HepG2 (cell line): ENCODE measurements around the gene ZNF616. TPM values are rescaled to one million over a fixed set of nuclear protein-coding genes. Genes with fewer than 3 reads are reported as not detected.
A peak's percentile ranks its signal among the peaks of the same experiment; 100 is the strongest.

Source experiments
- BHLHE40 ChIP-seq: IDR thresholded peaks from 2 replicates; pipeline ENCODE4 v1.6.1; 2011; ENCODE audit warnings: low read length, improper control_type of control experiment
- DMAP1 ChIP-seq: IDR thresholded peaks from 2 replicates; pipeline ENCODE4 v1.6.1; 2016
- EEA1 ChIP-seq: sonication (generic); formaldehyde crosslinking; IDR thresholded peaks from 2 replicates; pipeline ENCODE4 v1.5.1; 2020; ENCODE audit warnings: mild to moderate bottlenecking, missing genetic modification reagents, borderline replicate concordance
- KLF6 ChIP-seq: IDR thresholded peaks from 2 replicates; pipeline ENCODE4 v1.8.0; 2016; ENCODE audit warnings: missing biosample characterization, missing genetic modification reagents
- NFRKB ChIP-seq: fragments of 450-650 bp; IDR thresholded peaks from 2 replicates; pipeline ENCODE4 v1.6.1; 2017
- PCBP2 ChIP-seq: fragments of 200-400 bp; formaldehyde crosslinking; optimal IDR thresholded peaks from 2 replicates; pipeline ENCODE3; 2018; ENCODE audit warnings: low read length, low read depth; ENCODE audit not compliant: poor library complexity, severe bottlenecking
- PTBP1 ChIP-seq: fragments of 200-400 bp; formaldehyde crosslinking; IDR thresholded peaks from 2 replicates; pipeline ENCODE4 v1.6.1; 2018; ENCODE audit warnings: low read length, low read depth; ENCODE audit not compliant: poor library complexity, severe bottlenecking
- RNF2 ChIP-seq: fragments of 450-650 bp; conservative IDR thresholded peaks from 2 replicates; pipeline ENCODE4 v1.6.1; 2016; ENCODE audit warnings: low read depth
- SPEN ChIP-seq: sonication (generic); formaldehyde crosslinking; IDR thresholded peaks from 2 replicates; pipeline ENCODE4 v1.5.1; 2020; ENCODE audit warnings: low read depth, mild to moderate bottlenecking, missing genetic modification reagents
- WIZ ChIP-seq: sonication (generic); formaldehyde crosslinking; IDR thresholded peaks from 2 replicates; pipeline ENCODE4 v1.5.1; 2020; ENCODE audit warnings: mild to moderate bottlenecking, missing genetic modification reagents
- ZNF891 ChIP-seq: sonication (generic); formaldehyde crosslinking; IDR thresholded peaks from 2 replicates; pipeline ENCODE4 v1.5.0; 2020; ENCODE audit warnings: mild to moderate bottlenecking, missing genetic modification reagents
- polyA plus RNA-seq, 8 experiments: library from polyadenylated mRNA; depleted of rRNA in 3 of 8; stranded (reverse) in 7 of 8; unstranded in 1 of 8; fragments of >200 nt; fragmentation: Illumina TruSeq in 4 of 8; extraction: Trizol in 4 of 8; gene quantifications; 2 replicates each; pipeline versions ENCODE4 v1.2.1 to v1.2.3, GENCODE V29; 2011 to 2016; ENCODE audit warnings: low read depth in 4 of 8, missing spikeins in 1 of 8, mixed read lengths in 1 of 8; ENCODE audit not compliant: insufficient read depth in 1 of 8
- total RNA-seq, 5 experiments: library from RNA; depleted of rRNA; stranded (reverse); fragments of >200 nt; fragmentation: Illumina TruSeq; extraction: Trizol; gene quantifications; 2 replicates each; pipeline ENCODE4 v1.2.3, GENCODE V29; 2016; ENCODE audit warnings: low read depth in 1 of 5
- TF ChIP-seq, protein P1 (sequence below): IDR thresholded peaks from 2 replicates; pipeline ENCODE4 v1.6.1; 2016; ENCODE audit warnings: low read depth, control low read depth
- TF ChIP-seq, protein P2 (sequence below): sonication (generic); formaldehyde crosslinking; IDR thresholded peaks from 2 replicates; pipeline ENCODE4 v1.8.1; 2022; ENCODE audit warnings: low read depth, mild to moderate bottlenecking, missing genetic modification reagents
- TF ChIP-seq, protein P3 (sequence below): sonication (generic); formaldehyde crosslinking; IDR thresholded peaks from 2 replicates; pipeline ENCODE4 v1.9.0; 2022; ENCODE audit warnings: low read depth, missing genetic modification reagents
- TF ChIP-seq, protein P4 (sequence below): sonication (generic); formaldehyde crosslinking; IDR thresholded peaks from 2 replicates; pipeline ENCODE4 v1.4.0; 2020; ENCODE audit warnings: missing genetic modification reagents, mild to moderate bottlenecking, borderline replicate concordance
- TF ChIP-seq, protein P5 (sequence below): IDR thresholded peaks from 2 replicates; pipeline ENCODE4 v1.6.1; 2016; ENCODE audit warnings: missing compliant biosample characterization, missing genetic modification reagents, borderline replicate concordance
- TF ChIP-seq, protein P6 (sequence below), 2 experiments: fragments of 450-650 bp in 1 of 2; sonication (generic) in 1 of 2; formaldehyde crosslinking; IDR thresholded peaks; 2 replicates each; pipeline versions ENCODE4 v1.5.0 to v1.8.0; 2020 to 2022; ENCODE audit warnings: mild to moderate bottlenecking in 1 of 2, missing genetic modification reagents in 1 of 2
- TF ChIP-seq, protein P7 (sequence below): IDR thresholded peaks from 2 replicates; pipeline ENCODE4 v1.6.1; 2018; ENCODE audit warnings: missing genetic modification reagents, mild to moderate bottlenecking, missing compliant biosample characterization

The ZNF616 gene
- total and polyA plus RNA-seq, 2 of the 13 experiments (the other 11 are each of a cell fraction or from before 2014, with no cell fraction given) = 2.2 to 10.4 TPM

DNA sequence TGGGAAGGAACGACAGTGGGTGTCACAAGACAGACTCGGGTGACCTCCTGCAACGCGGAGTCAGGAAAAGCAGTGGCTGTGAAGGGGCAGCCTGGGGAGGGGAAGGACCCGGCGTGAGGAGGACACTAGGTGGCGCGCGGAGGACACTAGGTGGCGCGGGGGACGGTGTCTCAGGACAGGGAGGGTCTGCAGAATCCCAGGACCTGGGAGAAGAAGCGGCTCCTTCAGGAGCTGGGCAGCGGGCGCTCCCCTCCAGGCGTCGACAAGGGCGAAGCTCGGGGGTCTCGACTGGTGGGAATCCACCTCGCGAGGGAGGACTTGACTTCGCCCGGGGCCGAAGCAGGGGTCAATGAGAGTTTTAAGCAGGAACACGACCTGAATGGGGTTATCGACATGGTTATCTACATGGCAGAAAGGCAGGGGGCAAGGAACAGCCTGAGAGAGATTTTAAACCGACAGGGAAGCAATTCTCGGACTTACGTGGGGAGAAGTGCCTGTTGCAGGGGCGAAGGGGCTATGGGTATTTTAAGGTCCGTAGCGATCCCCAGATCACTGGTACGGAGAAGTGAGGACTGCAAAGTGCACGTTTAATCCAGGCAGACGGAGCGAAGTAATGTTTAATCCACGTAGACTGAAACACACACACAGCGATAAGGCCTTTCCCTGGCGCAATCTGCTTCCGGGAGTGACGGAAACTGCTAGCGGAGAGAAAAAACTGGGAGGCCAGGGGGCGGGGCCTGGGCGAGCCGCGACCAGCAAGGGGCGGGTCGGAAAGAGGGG, at the start of gene ZNF616 (continued):
- TF ChIP-seq, protein P1, sequence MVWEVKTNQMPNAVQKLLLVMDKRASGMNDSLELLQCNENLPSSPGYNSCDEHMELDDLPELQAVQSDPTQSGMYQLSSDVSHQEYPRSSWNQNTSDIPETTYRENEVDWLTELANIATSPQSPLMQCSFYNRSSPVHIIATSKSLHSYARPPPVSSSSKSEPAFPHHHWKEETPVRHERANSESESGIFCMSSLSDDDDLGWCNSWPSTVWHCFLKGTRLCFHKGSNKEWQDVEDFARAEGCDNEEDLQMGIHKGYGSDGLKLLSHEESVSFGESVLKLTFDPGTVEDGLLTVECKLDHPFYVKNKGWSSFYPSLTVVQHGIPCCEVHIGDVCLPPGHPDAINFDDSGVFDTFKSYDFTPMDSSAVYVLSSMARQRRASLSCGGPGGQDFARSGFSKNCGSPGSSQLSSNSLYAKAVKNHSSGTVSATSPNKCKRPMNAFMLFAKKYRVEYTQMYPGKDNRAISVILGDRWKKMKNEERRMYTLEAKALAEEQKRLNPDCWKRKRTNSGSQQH (CRISPR knock-in tag) = peak; percentile 25; the same call in 1 of the 2 replicates
- no peak for TF ChIP-seq KLF6 (CRISPR knock-in tag)
- TF ChIP-seq, protein P2, sequence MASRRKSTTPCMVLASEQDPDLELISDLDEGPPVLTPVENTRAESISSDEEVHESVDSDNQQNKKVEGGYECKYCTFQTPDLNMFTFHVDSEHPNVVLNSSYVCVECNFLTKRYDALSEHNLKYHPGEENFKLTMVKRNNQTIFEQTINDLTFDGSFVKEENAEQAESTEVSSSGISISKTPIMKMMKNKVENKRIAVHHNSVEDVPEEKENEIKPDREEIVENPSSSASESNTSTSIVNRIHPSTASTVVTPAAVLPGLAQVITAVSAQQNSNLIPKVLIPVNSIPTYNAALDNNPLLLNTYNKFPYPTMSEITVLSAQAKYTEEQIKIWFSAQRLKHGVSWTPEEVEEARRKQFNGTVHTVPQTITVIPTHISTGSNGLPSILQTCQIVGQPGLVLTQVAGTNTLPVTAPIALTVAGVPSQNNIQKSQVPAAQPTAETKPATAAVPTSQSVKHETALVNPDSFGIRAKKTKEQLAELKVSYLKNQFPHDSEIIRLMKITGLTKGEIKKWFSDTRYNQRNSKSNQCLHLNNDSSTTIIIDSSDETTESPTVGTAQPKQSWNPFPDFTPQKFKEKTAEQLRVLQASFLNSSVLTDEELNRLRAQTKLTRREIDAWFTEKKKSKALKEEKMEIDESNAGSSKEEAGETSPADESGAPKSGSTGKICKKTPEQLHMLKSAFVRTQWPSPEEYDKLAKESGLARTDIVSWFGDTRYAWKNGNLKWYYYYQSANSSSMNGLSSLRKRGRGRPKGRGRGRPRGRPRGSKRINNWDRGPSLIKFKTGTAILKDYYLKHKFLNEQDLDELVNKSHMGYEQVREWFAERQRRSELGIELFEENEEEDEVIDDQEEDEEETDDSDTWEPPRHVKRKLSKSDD (CRISPR knock-in tag) = 0 out of 2 replicates have a peak, but pooled peaks have one; percentile 14
- 0 out of 2 replicates have a peak, but pooled peaks have one; percentile 65 for TF ChIP-seq ZNF891
- no peak for TF ChIP-seq RNF2
- TF ChIP-seq BHLHE40 = no peak
- TF ChIP-seq WIZ (CRISPR knock-in tag) = no peak
- TF ChIP-seq, protein P3, sequence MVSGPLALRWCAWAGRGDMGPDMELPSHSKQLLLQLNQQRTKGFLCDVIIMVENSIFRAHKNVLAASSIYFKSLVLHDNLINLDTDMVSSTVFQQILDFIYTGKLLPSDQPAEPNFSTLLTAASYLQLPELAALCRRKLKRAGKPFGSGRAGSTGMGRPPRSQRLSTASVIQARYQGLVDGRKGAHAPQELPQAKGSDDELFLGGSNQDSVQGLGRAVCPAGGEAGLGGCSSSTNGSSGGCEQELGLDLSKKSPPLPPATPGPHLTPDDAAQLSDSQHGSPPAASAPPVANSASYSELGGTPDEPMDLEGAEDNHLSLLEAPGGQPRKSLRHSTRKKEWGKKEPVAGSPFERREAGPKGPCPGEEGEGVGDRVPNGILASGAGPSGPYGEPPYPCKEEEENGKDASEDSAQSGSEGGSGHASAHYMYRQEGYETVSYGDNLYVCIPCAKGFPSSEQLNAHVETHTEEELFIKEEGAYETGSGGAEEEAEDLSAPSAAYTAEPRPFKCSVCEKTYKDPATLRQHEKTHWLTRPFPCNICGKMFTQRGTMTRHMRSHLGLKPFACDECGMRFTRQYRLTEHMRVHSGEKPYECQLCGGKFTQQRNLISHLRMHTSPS = no peak
- no peak for TF ChIP-seq EEA1 (CRISPR knock-in tag)
- TF ChIP-seq, protein P4, sequence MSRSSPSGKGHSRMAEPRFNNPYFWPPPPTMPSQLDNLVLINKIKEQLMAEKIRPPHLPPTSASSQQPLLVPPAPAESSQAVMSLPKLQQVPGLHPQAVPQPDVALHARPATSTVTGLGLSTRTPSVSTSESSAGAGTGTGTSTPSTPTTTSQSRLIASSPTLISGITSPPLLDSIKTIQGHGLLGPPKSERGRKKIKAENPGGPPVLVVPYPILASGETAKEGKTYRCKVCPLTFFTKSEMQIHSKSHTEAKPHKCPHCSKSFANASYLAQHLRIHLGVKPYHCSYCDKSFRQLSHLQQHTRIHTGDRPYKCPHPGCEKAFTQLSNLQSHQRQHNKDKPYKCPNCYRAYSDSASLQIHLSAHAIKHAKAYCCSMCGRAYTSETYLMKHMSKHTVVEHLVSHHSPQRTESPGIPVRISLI (CRISPR knock-in tag) = peak; percentile 84
- TF ChIP-seq PTBP1 = no peak
- TF ChIP-seq, protein P5, sequence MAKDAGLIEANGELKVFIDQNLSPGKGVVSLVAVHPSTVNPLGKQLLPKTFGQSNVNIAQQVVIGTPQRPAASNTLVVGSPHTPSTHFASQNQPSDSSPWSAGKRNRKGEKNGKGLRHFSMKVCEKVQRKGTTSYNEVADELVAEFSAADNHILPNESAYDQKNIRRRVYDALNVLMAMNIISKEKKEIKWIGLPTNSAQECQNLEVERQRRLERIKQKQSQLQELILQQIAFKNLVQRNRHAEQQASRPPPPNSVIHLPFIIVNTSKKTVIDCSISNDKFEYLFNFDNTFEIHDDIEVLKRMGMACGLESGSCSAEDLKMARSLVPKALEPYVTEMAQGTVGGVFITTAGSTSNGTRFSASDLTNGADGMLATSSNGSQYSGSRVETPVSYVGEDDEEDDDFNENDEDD = peak; percentile 24; the same call in 1 of the 2 replicates
- TF ChIP-seq, protein P6, sequence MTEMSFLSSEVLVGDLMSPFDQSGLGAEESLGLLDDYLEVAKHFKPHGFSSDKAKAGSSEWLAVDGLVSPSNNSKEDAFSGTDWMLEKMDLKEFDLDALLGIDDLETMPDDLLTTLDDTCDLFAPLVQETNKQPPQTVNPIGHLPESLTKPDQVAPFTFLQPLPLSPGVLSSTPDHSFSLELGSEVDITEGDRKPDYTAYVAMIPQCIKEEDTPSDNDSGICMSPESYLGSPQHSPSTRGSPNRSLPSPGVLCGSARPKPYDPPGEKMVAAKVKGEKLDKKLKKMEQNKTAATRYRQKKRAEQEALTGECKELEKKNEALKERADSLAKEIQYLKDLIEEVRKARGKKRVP (CRISPR knock-in tag; IDR thresholded peaks at IDR 0.05) = peak in 1 of 2 experiments; percentile 50; a peak in 1 of 4 replicates
- peak; percentile 22; the same call in 1 of the 2 replicates for TF ChIP-seq SPEN (CRISPR knock-in tag)
- TF ChIP-seq, protein P7, sequence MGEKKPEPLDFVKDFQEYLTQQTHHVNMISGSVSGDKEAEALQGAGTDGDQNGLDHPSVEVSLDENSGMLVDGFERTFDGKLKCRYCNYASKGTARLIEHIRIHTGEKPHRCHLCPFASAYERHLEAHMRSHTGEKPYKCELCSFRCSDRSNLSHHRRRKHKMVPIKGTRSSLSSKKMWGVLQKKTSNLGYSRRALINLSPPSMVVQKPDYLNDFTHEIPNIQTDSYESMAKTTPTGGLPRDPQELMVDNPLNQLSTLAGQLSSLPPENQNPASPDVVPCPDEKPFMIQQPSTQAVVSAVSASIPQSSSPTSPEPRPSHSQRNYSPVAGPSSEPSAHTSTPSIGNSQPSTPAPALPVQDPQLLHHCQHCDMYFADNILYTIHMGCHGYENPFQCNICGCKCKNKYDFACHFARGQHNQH (CRISPR knock-in tag) = peak; percentile 58; the same call in 1 of the 2 replicates
- no peak for TF ChIP-seq DMAP1 (CRISPR knock-in tag)
- TF ChIP-seq NFRKB = no peak
- no peak for TF ChIP-seq PCBP2
